HG03064 (cell line): ENCODE measurements around the gene RNASEH2B.

Experiments
- ATAC-seq: cut with Tn5 transposase; IDR thresholded peaks from one replicate; pipeline ENCODE4 v1.9.1; 2021; ENCODE audit warnings: low read depth; ENCODE audit not compliant: unreplicated experiment

Gene RNASEH2B

DNA sequence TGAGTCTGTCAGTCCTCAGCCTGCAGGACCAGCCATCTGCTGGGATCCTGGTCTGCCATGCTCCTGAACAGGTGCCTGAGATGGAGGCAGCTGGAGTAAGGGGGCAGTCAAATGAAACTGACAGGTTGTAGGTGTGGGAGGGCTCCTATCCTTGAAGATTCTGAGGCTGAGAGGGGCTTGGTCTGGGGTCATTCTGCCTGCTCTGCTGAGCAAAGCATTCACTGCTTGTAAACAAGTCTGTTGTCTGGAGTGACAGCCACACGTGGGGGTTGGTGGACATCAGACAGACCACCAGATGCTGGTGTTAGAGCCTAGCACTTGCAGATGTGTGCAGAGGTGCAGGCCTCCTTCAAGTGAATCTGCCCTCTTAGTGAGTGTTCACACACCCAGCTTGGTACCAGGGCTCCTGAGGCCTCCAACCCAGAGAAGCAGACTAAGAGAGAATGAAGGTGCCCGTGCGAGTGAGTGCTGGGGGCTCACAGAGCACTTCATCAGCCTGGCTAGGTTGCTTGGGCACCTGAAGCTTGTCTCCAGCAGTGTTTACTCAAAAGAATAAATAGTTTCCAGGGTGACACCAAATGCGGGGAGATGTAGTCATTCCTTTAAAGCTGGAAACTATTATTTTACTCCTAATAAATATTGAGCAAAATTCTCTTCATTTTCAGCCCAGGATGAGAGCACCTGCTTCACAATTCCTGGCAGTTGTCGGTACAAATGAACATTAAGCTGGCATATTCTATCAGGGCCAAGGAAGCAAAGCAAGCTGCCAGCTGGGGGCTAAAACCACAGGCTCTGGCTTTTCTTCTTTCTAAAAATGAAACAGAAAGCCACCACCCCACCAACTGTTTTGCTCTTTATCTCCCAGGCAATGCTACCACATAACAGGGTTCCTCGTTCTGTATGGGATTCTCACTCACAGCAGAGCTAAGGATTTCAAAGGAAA is 82.3 kb downstream of the RNASEH2B start:
- ATAC-seq = peak; percentile 77

DNA sequence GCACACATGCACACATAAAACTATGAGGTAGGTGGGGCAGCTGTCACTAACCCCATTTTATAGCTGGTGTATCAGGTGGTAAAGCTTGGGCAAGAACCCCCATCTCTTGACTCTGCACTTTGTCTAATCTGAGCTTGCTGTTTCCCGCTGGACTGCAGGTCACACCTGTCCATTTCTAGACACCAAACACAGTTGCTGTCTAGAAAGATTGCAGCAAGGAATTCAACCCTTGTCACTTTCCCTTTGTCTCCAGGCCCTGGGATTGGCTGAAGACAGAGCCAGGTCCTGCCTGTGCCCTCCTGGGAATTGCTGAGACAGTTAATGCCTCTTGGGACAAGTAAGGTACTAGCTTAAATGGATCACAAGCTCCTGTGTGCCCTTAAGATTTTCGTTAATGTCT is 83.8 kb downstream of the RNASEH2B start:
- no peak for ATAC-seq

DNA sequence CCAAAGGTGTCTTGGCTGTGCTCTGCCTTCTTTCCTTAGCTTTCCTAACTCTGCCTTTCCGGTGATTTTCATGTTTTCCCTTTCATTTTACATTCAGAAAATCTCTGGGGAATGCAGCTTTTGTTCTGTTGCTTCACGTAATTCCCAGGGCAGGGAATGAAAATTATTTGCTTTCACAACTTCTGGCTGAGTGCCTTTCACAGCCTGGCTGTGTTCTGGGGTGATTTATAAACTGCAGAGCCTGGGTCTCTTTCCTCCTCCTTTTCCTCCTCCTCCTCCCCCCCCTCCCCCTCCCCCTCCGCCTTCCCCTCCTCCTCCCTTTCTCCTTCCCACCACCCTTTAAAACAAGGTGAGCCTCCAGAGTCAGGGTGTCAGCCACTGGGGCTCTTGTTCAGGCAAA is 84.3 kb downstream of the RNASEH2B start:
- ATAC-seq = no peak

DNA sequence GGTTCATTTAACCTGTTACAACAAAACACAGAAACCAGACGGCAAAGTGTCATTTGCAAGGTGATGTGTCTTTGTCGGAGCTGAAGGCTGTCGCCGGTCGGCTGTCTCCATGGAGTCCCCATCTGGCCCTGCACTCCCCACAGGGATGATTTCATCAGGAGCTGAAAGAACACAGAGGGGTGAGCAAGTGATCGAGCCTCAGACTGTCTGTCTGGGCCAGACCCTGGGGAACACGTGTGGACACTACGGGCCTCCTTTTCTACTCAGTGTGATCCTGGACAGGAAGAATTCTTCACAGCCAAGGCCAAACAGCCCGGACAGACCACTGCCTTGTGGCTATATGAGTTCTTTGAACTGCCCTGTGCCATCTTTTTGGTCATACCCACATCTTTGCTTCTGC is 85.1 kb downstream of the RNASEH2B start:
- no peak for ATAC-seq

DNA sequence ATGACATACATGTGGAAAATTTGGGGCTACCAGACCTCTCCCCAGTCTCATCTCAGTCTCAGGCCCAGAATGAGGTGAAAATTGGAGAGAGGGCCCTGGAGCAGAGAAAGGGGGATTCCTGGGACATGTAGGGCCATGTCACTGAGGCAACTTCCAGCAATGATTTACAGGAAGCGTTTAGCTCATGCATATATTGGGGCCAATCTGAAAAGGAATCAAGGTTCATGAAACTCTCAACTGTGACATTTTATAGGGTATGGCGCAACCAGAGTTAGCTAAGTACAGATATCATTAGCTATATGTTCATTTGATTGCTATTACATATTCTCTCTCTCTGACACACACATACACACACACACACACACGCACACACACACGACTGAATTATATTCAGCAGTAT is 86.3 kb downstream of the RNASEH2B start:
- no peak for ATAC-seq

DNA sequence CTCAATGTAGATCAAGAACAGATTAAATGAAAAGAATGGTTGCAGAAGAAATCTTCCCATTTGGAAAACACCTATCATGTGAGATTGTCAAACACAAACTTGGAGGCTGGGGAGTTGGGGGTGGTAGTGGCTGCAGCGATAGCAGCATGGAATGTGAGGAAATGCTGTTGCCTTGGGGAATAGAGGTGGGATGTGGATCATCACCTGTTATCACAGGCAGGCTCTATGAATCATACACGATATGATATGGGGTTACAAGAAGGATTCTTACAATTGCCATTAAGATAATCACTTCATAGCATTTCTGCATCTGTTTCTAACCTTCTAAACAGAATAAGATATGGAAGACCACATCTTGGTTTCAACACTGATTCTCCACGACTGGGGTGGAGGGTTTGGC is 88.7 kb downstream of the RNASEH2B start:
- no peak for ATAC-seq

DNA sequence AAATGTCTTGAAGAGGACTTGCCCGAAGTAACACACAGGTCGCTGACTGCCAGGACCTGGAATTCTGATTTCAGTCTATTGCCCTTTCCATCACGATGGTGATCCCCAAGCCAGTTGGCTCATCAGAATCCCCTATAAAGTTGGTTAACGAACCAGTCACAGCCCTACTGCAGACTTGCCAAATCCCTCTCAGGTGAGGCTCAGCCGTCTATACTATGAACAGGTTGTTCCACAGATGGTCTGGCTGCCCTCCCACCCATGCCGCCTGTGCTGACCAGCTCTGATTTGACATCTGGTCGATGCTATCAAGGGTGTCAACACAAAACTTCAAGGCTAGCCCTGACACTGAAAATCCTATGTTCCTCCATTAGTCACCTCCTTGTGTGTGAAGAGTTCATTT is 90.0 kb downstream of the RNASEH2B start:
- ATAC-seq = no peak

DNA sequence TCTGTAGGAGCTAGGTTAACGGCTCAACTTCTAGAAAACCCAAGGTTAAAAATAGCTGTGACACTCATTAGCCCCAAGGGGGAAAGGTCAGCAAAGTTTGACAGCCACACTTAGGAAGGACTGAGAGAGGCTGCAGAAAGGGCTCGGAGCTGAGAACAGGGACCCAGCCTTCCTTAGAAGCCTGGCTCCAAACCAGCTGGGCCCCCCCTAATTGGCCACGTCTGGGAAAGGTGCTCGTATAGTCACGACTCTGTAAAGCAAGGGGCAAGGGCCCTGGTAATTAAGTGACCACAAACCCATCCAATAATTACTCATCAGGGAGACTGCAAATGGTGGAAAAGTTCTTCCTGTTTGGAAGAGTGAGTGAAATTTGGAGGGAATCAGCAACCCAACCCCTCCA is 90.5 kb downstream of the RNASEH2B start:
- ATAC-seq = no peak

DNA sequence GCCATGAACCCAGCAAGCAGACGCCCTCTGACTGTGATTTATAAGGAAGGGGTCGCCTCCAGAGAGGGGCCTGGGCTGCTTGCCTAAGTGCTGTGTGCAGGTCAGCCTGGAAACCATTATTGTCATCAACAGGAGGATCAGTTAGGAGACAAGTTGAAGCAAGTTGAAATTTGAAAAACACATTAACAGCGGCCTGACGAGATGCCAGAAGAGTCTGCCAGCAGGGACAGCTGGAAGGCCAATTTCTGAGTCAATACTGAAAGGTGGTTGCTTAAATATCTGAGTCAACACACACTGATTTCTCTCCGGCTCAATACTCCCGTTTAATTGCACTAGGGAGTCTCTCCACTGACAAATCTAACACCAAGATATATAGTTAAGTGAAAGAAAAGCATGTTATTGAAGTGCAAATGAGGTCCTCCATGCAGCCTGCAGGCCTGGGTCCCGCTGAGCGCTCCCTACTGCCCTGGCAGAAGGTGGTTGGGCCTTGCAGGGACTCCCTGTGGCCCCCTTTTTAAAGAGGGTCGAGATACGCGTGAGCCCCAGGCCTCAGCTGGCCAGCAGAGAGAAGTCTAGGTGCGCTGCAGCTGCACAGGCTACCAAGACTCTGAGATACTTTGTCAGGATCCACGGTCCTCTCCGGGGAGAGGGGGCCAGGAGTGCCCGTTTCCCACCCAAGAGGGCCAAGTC is 91.1 kb downstream of the RNASEH2B start:
- ATAC-seq = no peak

DNA sequence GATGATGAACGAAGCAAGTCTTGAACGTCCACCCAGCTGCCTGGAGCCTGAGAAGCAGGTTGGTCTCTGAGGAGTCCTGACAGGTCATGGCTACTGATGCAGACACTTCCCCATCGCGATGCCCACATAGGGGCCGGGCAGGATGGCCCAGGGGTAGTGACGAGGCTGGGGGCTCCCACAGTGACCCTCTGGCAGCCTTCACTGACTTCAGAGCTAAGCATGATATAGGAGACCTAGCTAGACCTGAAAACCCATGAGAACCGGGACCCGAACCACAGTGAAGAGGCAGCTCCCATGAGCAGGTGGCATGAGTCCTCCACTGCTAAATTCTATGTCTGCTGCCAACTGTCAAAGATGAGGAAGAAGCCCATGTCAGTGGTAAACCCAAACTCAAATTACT is 91.7 kb downstream of the RNASEH2B start:
- no peak for ATAC-seq

DNA sequence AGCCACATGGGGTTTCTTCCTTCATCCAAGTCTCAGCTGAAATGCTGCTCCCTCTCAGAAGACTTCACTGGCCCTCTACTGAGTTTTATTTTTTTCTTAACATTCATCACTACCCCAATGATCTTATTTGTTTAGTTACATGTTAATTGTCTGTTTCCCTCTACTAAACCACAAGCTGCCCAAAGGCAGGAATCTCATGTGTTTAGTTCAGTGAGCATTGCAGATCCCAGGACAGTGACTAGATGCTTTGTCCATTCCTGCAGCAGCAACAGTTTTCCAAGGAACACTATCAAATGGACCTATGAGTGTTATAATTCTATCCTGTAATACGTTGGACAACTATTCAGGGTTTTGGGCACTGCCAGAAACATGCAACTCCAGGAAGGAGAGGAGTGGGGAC is 93.1 kb downstream of the RNASEH2B start:
- ATAC-seq = no peak

DNA sequence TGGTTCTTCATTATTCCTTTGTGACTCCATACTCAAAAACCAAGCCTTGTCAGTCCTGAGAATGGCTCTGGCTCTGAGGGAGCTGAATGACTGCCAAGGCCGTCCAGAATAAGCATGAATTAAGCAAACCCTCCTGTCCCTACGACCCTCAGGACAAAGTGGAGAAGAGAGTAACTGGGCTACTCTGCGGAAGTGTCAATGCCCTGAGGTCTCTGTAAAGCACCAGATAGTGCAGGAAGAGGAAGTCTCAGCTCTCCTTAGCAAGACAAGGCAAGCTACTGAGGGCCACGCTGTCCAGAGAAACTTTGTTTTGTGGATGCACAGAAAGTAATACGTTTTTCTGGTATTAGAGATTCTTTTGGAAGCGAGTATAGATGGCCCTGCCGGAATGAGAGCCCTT is 94.1 kb downstream of the RNASEH2B start:
- no peak for ATAC-seq

DNA sequence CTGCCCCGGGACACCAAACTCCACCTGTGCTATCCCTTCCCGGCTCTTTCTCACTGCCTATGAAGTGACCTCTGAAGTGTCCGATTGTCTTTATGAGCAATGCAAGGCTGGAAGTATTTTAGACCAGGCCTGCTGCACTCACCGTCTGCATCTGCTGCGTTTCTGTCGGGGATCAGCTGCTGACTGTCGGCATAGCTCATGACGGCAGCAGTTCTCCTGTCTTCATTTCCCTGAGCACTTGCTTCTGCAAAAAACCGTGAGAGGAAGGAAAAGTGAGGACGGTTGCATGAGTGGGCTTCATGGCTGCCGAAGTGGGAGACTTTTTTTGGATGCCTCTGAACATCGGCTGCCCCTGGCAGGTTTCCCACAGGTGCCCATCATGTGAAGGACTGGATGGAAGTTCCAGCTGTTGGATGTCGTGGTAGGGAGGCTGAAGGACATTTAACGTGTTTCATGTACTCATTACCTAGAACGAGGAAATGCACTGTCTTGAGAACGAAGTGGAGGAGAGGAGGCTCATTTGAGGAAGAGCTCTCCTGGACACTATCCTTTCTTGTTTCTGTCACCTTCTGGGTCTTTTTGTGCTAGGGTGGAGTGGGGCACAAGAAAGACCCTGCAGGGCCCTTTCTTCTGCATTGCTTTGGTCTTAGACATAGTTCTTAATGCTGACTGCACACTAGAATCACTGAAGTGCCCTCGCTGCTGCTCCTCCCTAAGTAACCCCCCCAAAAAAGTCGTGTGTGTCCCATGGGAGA is 94.7 kb downstream of the RNASEH2B start:
- no peak for ATAC-seq

DNA sequence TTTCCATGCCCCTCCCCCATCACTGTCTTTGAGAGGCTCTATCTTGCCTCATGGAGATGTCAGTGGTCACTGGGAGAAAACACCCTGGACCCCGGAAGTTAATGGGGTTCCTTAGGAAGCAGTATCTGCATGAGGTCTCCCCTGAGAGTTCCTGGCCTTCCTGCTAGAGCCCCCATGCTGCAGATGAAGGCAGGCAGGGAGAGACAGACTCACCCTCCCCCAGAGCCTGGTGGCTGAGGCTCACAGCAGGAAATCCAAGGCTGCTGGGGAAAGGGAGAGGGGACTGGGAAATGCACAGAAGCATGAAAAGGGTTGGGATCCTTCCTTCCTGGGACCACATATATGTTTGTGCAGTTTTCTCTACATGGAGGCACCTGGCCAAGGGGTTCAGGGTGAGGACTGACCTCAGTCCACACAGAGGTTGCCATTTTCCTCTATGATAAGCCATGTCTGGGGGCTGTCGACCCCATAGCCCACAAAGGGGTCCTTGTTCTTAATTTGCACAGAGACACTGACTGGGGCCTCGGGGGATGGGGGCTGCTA is 95.4 kb downstream of the RNASEH2B start:
- ATAC-seq = no peak

DNA sequence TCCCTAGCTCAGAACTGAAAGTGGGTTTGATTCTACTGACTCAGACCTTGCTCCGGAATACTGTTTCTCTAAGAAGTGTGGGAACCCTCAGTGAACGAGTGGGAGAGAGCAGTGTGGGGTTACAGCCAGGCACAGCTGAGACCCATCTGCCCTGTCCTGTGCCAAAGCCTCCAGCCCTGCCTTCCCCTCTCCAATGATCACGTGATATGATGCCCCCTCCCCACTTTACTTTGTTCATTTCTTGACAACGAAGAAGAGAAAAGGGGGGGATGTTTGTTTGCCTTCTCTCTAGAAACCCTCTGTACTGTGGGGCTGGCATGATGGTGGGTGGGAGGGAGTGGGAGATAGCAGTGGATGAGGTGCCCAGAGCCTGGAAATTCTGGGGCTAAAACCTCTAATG is 96.0 kb downstream of the RNASEH2B start:
- no peak for ATAC-seq
